ENCODE data around the gene COMT. TPM values are rescaled to one million over a fixed set of nuclear protein-coding genes. Genes with fewer than 3 reads are reported as not detected.

COMT gene
- total and polyA plus RNA-seq, 9 of the 15 experiments (the other 6 are each of a cell fraction or from before 2014, with no cell fraction given), result 12.5 to 351 (median 155) TPM

GRCh38 chr22:20010307-20011122 lies 68.9 kb downstream of the COMT start (continued):
- TF ChIP-seq, protein P1, sequence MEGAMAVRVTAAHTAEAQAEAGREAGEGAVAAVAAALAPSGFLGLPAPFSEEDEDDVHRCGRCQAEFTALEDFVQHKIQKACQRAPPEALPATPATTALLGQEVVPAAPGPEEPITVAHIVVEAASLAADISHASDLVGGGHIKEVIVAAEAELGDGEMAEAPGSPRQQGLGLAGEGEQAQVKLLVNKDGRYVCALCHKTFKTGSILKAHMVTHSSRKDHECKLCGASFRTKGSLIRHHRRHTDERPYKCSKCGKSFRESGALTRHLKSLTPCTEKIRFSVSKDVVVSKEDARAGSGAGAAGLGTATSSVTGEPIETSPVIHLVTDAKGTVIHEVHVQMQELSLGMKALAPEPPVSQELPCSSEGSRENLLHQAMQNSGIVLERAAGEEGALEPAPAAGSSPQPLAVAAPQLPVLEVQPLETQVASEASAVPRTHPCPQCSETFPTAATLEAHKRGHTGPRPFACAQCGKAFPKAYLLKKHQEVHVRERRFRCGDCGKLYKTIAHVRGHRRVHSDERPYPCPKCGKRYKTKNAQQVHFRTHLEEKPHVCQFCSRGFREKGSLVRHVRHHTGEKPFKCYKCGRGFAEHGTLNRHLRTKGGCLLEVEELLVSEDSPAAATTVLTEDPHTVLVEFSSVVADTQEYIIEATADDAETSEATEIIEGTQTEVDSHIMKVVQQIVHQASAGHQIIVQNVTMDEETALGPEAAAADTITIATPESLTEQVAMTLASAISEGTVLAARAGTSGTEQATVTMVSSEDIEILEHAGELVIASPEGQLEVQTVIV (CRISPR knock-in tag; IDR thresholded peaks at IDR 0.05; ENCODE audit: borderline replicate concordance), result no peak
- no peak for TF ChIP-seq ZFP30 (CRISPR knock-in tag; IDR thresholded peaks at IDR 0.05; ENCODE audit: borderline replicate concordance)
- TF ChIP-seq, protein P2, sequence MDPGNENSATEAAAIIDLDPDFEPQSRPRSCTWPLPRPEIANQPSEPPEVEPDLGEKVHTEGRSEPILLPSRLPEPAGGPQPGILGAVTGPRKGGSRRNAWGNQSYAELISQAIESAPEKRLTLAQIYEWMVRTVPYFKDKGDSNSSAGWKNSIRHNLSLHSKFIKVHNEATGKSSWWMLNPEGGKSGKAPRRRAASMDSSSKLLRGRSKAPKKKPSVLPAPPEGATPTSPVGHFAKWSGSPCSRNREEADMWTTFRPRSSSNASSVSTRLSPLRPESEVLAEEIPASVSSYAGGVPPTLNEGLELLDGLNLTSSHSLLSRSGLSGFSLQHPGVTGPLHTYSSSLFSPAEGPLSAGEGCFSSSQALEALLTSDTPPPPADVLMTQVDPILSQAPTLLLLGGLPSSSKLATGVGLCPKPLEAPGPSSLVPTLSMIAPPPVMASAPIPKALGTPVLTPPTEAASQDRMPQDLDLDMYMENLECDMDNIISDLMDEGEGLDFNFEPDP (CRISPR knock-in tag; IDR thresholded peaks at IDR 0.05), result 0 out of 2 replicates have a peak, but pooled peaks have one; percentile 30
- no peak for TF ChIP-seq NFXL1 (CRISPR knock-in tag; IDR thresholded peaks at IDR 0.05)
- no peak for TF ChIP-seq CBX5 (IDR thresholded peaks at IDR 0.05; ENCODE audit: borderline replicate concordance, low read depth)
- no peak for TF ChIP-seq CBX1 (IDR thresholded peaks at IDR 0.05; ENCODE audit: low read depth)
- peak in 1 of 3 experiments; percentile 3 for TF ChIP-seq YY1 (IDR thresholded peaks at IDR 0.05; ENCODE audit: borderline replicate concordance in 1 of 3, control insufficient read depth in 1 of 3, extremely low read depth in 1 of 3, insufficient read depth in 3 of 3, insufficient read length in 1 of 3, insufficient replicate concordance in 2 of 3, low read depth in 1 of 3, low read length in 2 of 3)
- no peak for TF ChIP-seq VEZF1 (CRISPR knock-in tag; IDR thresholded peaks at IDR 0.05)
- no peak for TF ChIP-seq ZC3H11A (IDR thresholded peaks at IDR 0.05; ENCODE audit: low read depth, low read length)
- TF ChIP-seq SLC30A9 (CRISPR knock-in tag; IDR thresholded peaks at IDR 0.05), result no peak
- TF ChIP-seq, protein P3, sequence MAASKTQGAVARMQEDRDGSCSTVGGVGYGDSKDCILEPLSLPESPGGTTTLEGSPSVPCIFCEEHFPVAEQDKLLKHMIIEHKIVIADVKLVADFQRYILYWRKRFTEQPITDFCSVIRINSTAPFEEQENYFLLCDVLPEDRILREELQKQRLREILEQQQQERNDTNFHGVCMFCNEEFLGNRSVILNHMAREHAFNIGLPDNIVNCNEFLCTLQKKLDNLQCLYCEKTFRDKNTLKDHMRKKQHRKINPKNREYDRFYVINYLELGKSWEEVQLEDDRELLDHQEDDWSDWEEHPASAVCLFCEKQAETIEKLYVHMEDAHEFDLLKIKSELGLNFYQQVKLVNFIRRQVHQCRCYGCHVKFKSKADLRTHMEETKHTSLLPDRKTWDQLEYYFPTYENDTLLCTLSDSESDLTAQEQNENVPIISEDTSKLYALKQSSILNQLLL (CRISPR knock-in tag; IDR thresholded peaks at IDR 0.05; ENCODE audit: borderline replicate concordance), result no peak
- TF ChIP-seq, protein P4, sequence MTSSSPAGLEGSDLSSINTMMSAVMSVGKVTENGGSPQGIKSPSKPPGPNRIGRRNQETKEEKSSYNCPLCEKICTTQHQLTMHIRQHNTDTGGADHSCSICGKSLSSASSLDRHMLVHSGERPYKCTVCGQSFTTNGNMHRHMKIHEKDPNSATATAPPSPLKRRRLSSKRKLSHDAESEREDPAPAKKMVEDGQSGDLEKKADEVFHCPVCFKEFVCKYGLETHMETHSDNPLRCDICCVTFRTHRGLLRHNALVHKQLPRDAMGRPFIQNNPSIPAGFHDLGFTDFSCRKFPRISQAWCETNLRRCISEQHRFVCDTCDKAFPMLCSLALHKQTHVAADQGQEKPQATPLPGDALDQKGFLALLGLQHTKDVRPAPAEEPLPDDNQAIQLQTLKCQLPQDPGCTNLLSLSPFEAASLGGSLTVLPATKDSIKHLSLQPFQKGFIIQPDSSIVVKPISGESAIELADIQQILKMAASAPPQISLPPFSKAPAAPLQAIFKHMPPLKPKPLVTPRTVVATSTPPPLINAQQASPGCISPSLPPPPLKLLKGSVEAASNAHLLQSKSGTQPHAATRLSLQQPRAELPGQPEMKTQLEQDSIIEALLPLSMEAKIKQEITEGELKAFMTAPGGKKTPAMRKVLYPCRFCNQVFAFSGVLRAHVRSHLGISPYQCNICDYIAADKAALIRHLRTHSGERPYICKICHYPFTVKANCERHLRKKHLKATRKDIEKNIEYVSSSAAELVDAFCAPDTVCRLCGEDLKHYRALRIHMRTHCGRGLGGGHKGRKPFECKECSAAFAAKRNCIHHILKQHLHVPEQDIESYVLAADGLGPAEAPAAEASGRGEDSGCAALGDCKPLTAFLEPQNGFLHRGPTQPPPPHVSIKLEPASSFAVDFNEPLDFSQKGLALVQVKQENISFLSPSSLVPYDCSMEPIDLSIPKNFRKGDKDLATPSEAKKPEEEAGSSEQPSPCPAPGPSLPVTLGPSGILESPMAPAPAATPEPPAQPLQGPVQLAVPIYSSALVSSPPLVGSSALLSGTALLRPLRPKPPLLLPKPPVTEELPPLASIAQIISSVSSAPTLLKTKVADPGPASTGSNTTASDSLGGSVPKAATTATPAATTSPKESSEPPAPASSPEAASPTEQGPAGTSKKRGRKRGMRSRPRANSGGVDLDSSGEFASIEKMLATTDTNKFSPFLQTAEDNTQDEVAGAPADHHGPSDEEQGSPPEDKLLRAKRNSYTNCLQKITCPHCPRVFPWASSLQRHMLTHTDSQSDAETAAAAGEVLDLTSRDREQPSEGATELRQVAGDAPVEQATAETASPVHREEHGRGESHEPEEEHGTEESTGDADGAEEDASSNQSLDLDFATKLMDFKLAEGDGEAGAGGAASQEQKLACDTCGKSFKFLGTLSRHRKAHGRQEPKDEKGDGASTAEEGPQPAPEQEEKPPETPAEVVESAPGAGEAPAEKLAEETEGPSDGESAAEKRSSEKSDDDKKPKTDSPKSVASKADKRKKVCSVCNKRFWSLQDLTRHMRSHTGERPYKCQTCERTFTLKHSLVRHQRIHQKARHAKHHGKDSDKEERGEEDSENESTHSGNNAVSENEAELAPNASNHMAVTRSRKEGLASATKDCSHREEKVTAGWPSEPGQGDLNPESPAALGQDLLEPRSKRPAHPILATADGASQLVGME (CRISPR knock-in tag; IDR thresholded peaks at IDR 0.05), result no peak
